ENCODE results near the gene USP47.

Gene USP47

GRCh38 chr11:12006552-12007229, 164.9 kb downstream of the USP47 start:
- DNase-seq, result no peak

- no peak for DNase-seq
Observed at GRCh38 chr11:12007230-12007593, 165.4 kb downstream of the USP47 start.

GRCh38 chr11:12007769-12008737, 166.3 kb downstream of the USP47 start, which contains the start of gene DKK3:
Gene DKK3, minus strand, starts transcription at chr11:12008626. Its CDS starts 44 bp downstream, at chr11:12008582.
- DNase-seq, result no peak
